Renal pelvis (tissue), 4 donors: ENCODE results near the gene CD28. TPM values are rescaled to one million over a fixed set of nuclear protein-coding genes. Genes with fewer than 3 reads are reported as not detected.
"Not testable (repeated sequence)": the region's sequence is repeated elsewhere in the genome, so short reads cannot be mapped to it uniquely, and the experiment has no call there.

Source experiments
- DNase-seq: peaks from one replicate; pipeline ENCODE4 v3.0.0-alpha.2; 2013
- polyA plus RNA-seq, 3 donors: library from polyadenylated mRNA; unstranded; fragments of 120-200 nt; gene quantifications; one replicate each; pipeline ENCODE4 v1.2.1, GENCODE V29; 2013; ENCODE audit not compliant: insufficient read length in 3 of 3

CD28 gene
- polyA plus RNA-seq, 3 donors: 1.1 to 1.9 (median 1.6) TPM

GRCh38 chr2:203782262-203782976 lies 76.0 kb downstream of the CD28 start:
- peak; percentile 44 for DNase-seq

- DNase-seq: no peak
Measured at GRCh38 chr2:203783496-203784203, 77.2 kb downstream of the CD28 start.

- DNase-seq: not testable (repeated sequence)
Measured at GRCh38 chr2:203784710-203785270, 78.4 kb downstream of the CD28 start.

GRCh38 chr2:203785391-203786110 lies 79.1 kb downstream of the CD28 start:
- not testable (repeated sequence) for DNase-seq

- no peak for DNase-seq
Measured at GRCh38 chr2:203786549-203787351, 80.3 kb downstream of the CD28 start.

GRCh38 chr2:203787979-203788378 lies 81.5 kb downstream of the CD28 start:
- DNase-seq: no peak

Other genes starting within 250 kb of the CD28 start
- 10 to 100 TPM; 13.4 to 16.2 (median 14.6) TPM for gene RAPH1, start 171.3 kb upstream of the CD28 start, polyA plus RNA-seq
- not detected for gene CTLA4, start 161.1 kb downstream of the CD28 start, polyA plus RNA-seq
- gene ICOS, start 230.1 kb downstream of the CD28 start, polyA plus RNA-seq: under 1 TPM in 1 of 3 donors, not detected in 2; 0.06 TPM